NCI-H460 (cell line): Measurements from ENCODE around the gene ZNF213. TPM values are rescaled to one million over a fixed set of nuclear protein-coding genes. Genes with fewer than 3 reads are reported as not detected.

ENCODE experiments used
- DNase-seq: peaks from one replicate; pipeline ENCODE4 v3.0.0-alpha.2; 2016; ENCODE audit warnings: low read depth; ENCODE audit errors: extremely low read depth
- total RNA-seq: library from RNA; depleted of rRNA; stranded (reverse); fragments of >200 nt; shearing (Covaris generic); gene quantifications from 2 replicates; pipeline ENCODE4 v1.2.3, GENCODE V29; 2014

Gene ZNF213
- total RNA-seq, 1 experiment from 2014 or later: 5.0 TPM

GRCh38 chr16:3147046-3147756 is 12.4 kb downstream of the ZNF213 start:
- DNase-seq: no peak

GRCh38 chr16:3147757-3148104 is 12.9 kb downstream of the ZNF213 start:
- no peak for DNase-seq

- no peak for DNase-seq
These were observed 13.7 kb downstream of the ZNF213 start for GRCh38 chr16:3148256-3149192.

GRCh38 chr16:3149193-3149530 is 14.3 kb downstream of the ZNF213 start:
- no peak for DNase-seq

- DNase-seq: peak; percentile 70
These were observed 15.0 kb downstream of the ZNF213 start for GRCh38 chr16:3149630-3150345.

GRCh38 chr16:3150346-3151218 is 15.8 kb downstream of the ZNF213 start:
- DNase-seq: peak; percentile 99

- no peak for DNase-seq
These were observed 17.1 kb downstream of the ZNF213 start for GRCh38 chr16:3152027-3152276.

GRCh38 chr16:3152277-3152990 is 17.6 kb downstream of the ZNF213 start:
- DNase-seq: peak; percentile 96

GRCh38 chr16:3152991-3153368 is 18.2 kb downstream of the ZNF213 start:
- no peak for DNase-seq

GRCh38 chr16:3155181-3155580 is 20.4 kb downstream of the ZNF213 start:
- DNase-seq: no peak

GRCh38 chr16:3155972-3156371 is 21.1 kb downstream of the ZNF213 start:
- DNase-seq: no peak

- peak; percentile 90 for DNase-seq
These were observed 22.6 kb downstream of the ZNF213 start for GRCh38 chr16:3157229-3158025.

GRCh38 chr16:3158026-3158509 is 23.2 kb downstream of the ZNF213 start:
- no peak for DNase-seq

- peak; percentile 84 for DNase-seq
These were observed 23.9 kb downstream of the ZNF213 start for GRCh38 chr16:3158510-3159314.

GRCh38 chr16:3161235-3162018 is 26.6 kb downstream of the ZNF213 start:
- DNase-seq: no peak

GRCh38 chr16:3164121-3164991 is 29.5 kb downstream of the ZNF213 start:
- DNase-seq: no peak
